Nephron (organoid): ENCODE results near the gene GDPD1.
A peak's percentile ranks its signal among the peaks of the same experiment; 100 is the strongest.
"Not testable (repeated sequence)": the region's sequence is repeated elsewhere in the genome, so short reads cannot be mapped to it uniquely, and the experiment has no call there.

Experiments used
- H3K27ac Mint-ChIP-seq, 3 experiments: 2 replicates each; pipeline ENCODE4 v1.8.0; 2020; ENCODE audit warnings: mixed read lengths in 3 of 3, mild to moderate bottlenecking in 2 of 3, moderate library complexity in 1 of 3
- H3K27me3 Mint-ChIP-seq: 2 replicates; pipeline ENCODE4 v1.8.0; 2021; ENCODE audit warnings: low read depth, mild to moderate bottlenecking, moderate library complexity, mixed read lengths
- H3K36me3 Mint-ChIP-seq: 2 replicates; pipeline ENCODE4 v1.8.0; 2020; ENCODE audit warnings: low read depth, mixed read lengths
- H3K4me1 Mint-ChIP-seq: 2 replicates; pipeline ENCODE4 v1.8.0; 2020; ENCODE audit warnings: mixed read lengths
- H3K4me3 Mint-ChIP-seq, 3 experiments: 2 replicates each; pipeline ENCODE4 v1.8.0; 2020; ENCODE audit warnings: mild to moderate bottlenecking in 3 of 3, mixed read lengths in 3 of 3, moderate library complexity in 2 of 3
- H3K9me3 Mint-ChIP-seq: 2 replicates; pipeline ENCODE4 v1.8.0; 2020; ENCODE audit warnings: mixed read lengths
- CTCF ChIP-seq, 3 experiments: fragments of 200-600 bp; sonication (generic); IDR thresholded peaks; one replicate each; pipeline ENCODE4 v1.5.0; 2021; ENCODE audit warnings: antibody characterized with exemption in 3 of 3; ENCODE audit not compliant: unreplicated experiment in 3 of 3

The GDPD1 gene

GRCh38 chr17:59220328-59221158, at the start of gene GDPD1:
Gene GDPD1 (plus strand): TSS chr17:59220511. CDS start chr17:59220610, 99 bp downstream.
- Mint-ChIP-seq H3K4me1 (peaks cover 12% of the 10 kb centered on the region), H3K4me3 (peak within 1 kb of the TSS; percentile 96 to 98 (median 98)), H3K9me3 (no peaks in the 10 kb centered on the region), H3K27me3 (no peaks in the 10 kb centered on the region), H3K36me3 (no peaks in the 10 kb centered on the region), H3K27ac (peak within 1 kb of the TSS; percentile 60 to 95 (median 94))
- TF ChIP-seq CTCF (IDR thresholded peaks at IDR 0.05; ENCODE audit: unreplicated experiment in 3 of 3) = peak; percentile 66 to 76 (median 74)

GRCh38 chr17:59172436-59173004, 47.8 kb upstream of the GDPD1 start:
- peaks cover 33% of the 10 kb centered on the region for H3K36me3 Mint-ChIP-seq
- no peaks in the 10 kb centered on the region for H3K4me1 Mint-ChIP-seq
- H3K9me3 Mint-ChIP-seq = no peaks in the 10 kb centered on the region
- no peak overlapping the region for H3K27ac Mint-ChIP-seq
- no peak for TF ChIP-seq CTCF (IDR thresholded peaks at IDR 0.05; ENCODE audit: unreplicated experiment in 3 of 3)
- no peaks in the 10 kb centered on the region for H3K27me3 Mint-ChIP-seq
- H3K4me3 Mint-ChIP-seq = no peak overlapping the region

- H3K27ac Mint-ChIP-seq = no peak overlapping the region
- no peak overlapping the region for H3K4me3 Mint-ChIP-seq
- H3K4me1 Mint-ChIP-seq = no peaks in the 10 kb centered on the region
- no peak for TF ChIP-seq CTCF (IDR thresholded peaks at IDR 0.05; ENCODE audit: unreplicated experiment in 3 of 3)
- peaks cover 33% of the 10 kb centered on the region for H3K36me3 Mint-ChIP-seq
- no peaks in the 10 kb centered on the region for H3K27me3 Mint-ChIP-seq
- H3K9me3 Mint-ChIP-seq = no peaks in the 10 kb centered on the region
Measured at GRCh38 chr17:59174671-59175070, 45.6 kb upstream of the GDPD1 start.

- H3K27me3 Mint-ChIP-seq = no peaks in the 10 kb centered on the region
- no peak overlapping the region for H3K27ac Mint-ChIP-seq
- H3K4me1 Mint-ChIP-seq = no peaks in the 10 kb centered on the region
- no peak overlapping the region for H3K4me3 Mint-ChIP-seq
- H3K9me3 Mint-ChIP-seq = no peaks in the 10 kb centered on the region
- TF ChIP-seq CTCF (IDR thresholded peaks at IDR 0.05; ENCODE audit: unreplicated experiment in 3 of 3) = no peak
- peaks cover 33% of the 10 kb centered on the region for H3K36me3 Mint-ChIP-seq
Measured at GRCh38 chr17:59175076-59175475, 45.2 kb upstream of the GDPD1 start.

GRCh38 chr17:59178266-59178985, 41.9 kb upstream of the GDPD1 start:
- Mint-ChIP-seq H3K36me3 (peaks cover 24% of the 10 kb centered on the region), H3K4me1 (no peaks in the 10 kb centered on the region), H3K4me3 (no peak overlapping the region), H3K27me3 (no peaks in the 10 kb centered on the region), H3K9me3 (no peaks in the 10 kb centered on the region), H3K27ac (peak overlapping the region in 1 of 3 experiments; percentile 22)
- no peak for TF ChIP-seq CTCF (IDR thresholded peaks at IDR 0.05; ENCODE audit: unreplicated experiment in 3 of 3)

GRCh38 chr17:59179601-59180000, 40.7 kb upstream of the GDPD1 start:
- peaks cover 13% of the 10 kb centered on the region for H3K36me3 Mint-ChIP-seq
- not testable (repeated sequence) for H3K4me1 Mint-ChIP-seq, H3K27ac Mint-ChIP-seq, H3K27me3 Mint-ChIP-seq, H3K4me3 Mint-ChIP-seq, H3K9me3 Mint-ChIP-seq
